ENCODE results near the gene TEX38.
A peak's percentile ranks its signal among the peaks of the same experiment; 100 is the strongest.
"Not testable (repeated sequence)": the region's sequence is repeated elsewhere in the genome, so short reads cannot be mapped to it uniquely, and the experiment has no call there.

TEX38 gene

GRCh38 chr1:46689356-46689755 lies 17.7 kb downstream of the TEX38 start:
- no peak for DNase-seq (ENCODE audit: low read depth)

- no peak for DNase-seq (ENCODE audit: low read depth)
Measured at GRCh38 chr1:46689897-46690296, 18.2 kb downstream of the TEX38 start.

GRCh38 chr1:46690931-46691421 lies 19.3 kb downstream of the TEX38 start:
- no peak for DNase-seq (ENCODE audit: low read depth)

GRCh38 chr1:46691997-46692790 lies 20.5 kb downstream of the TEX38 start:
- no peak for DNase-seq (ENCODE audit: low read depth)

- no peak for DNase-seq (ENCODE audit: low read depth)
Measured at GRCh38 chr1:46692811-46693770, 21.4 kb downstream of the TEX38 start.

- DNase-seq (ENCODE audit: low read depth) = not testable (repeated sequence)
Measured at GRCh38 chr1:46694676-46695075, 23.0 kb downstream of the TEX38 start.

GRCh38 chr1:46697053-46697452 lies 25.4 kb downstream of the TEX38 start:
- DNase-seq (ENCODE audit: low read depth) = no peak

- DNase-seq (ENCODE audit: low read depth) = no peak
Measured at GRCh38 chr1:46699666-46700065, 28.0 kb downstream of the TEX38 start.

GRCh38 chr1:46703927-46704641 lies 32.4 kb downstream of the TEX38 start:
- DNase-seq (ENCODE audit: low read depth) = no peak

GRCh38 chr1:46705408-46705807 lies 33.8 kb downstream of the TEX38 start:
- no peak for DNase-seq (ENCODE audit: low read depth)

GRCh38 chr1:46708121-46708520 lies 36.5 kb downstream of the TEX38 start:
- DNase-seq (ENCODE audit: low read depth) = no peak

GRCh38 chr1:46714976-46715375 lies 43.3 kb downstream of the TEX38 start:
- DNase-seq (ENCODE audit: low read depth) = no peak

GRCh38 chr1:46717654-46718053 lies 46.0 kb downstream of the TEX38 start:
- no peak for DNase-seq (ENCODE audit: low read depth)

GRCh38 chr1:46718340-46718726 lies 46.7 kb downstream of the TEX38 start:
- no peak for DNase-seq (ENCODE audit: low read depth)

- peak; percentile 99 for DNase-seq (ENCODE audit: low read depth)
Measured at GRCh38 chr1:46718727-46719622, 47.3 kb downstream of the TEX38 start, which contains the start of gene EFCAB14. Gene EFCAB14 (minus strand): TSS chr1:46719114. CDS start chr1:46718087, 1,027 bp downstream.

- no peak for DNase-seq (ENCODE audit: low read depth)
Measured at GRCh38 chr1:46719689-46720088, 48.0 kb downstream of the TEX38 start.

- DNase-seq (ENCODE audit: low read depth) = not testable (repeated sequence)
Measured at GRCh38 chr1:46720319-46720718, 48.7 kb downstream of the TEX38 start.

- DNase-seq (ENCODE audit: low read depth) = no peak
Measured at GRCh38 chr1:46721204-46721603, 49.5 kb downstream of the TEX38 start.

- no peak for DNase-seq (ENCODE audit: low read depth)
Measured at GRCh38 chr1:46721686-46722205, 50.1 kb downstream of the TEX38 start.
